GM23338 (cell line): ENCODE results near the gene FASTK.
"Not testable (repeated sequence)": the region's sequence is repeated elsewhere in the genome, so short reads cannot be mapped to it uniquely, and the experiment has no call there.

Source experiments
- EZH2 ChIP-seq: fragments of 200-600 bp; sonication (generic); IDR thresholded peaks from one replicate; pipeline ENCODE4 v1.8.0; 2017; ENCODE audit warnings: antibody characterized with exemption, mild to moderate bottlenecking, low read depth; ENCODE audit not compliant: unreplicated experiment
- EZH2phosphoT487 ChIP-seq: fragments of 200-600 bp; sonication (generic); IDR thresholded peaks from one replicate; pipeline ENCODE4 v1.8.1; 2018; ENCODE audit warnings: antibody characterized with exemption; ENCODE audit not compliant: unreplicated experiment
- JUNB ChIP-seq: IDR thresholded peaks from one replicate; pipeline ENCODE4 v1.6.1; 2016; ENCODE audit warnings: antibody characterized with exemption; ENCODE audit not compliant: unreplicated experiment
- POLR2AphosphoS5 ChIP-seq: IDR thresholded peaks from 2 replicates; pipeline ENCODE4 v1.6.1; 2016; ENCODE audit warnings: antibody characterized with exemption, low read depth
- REST ChIP-seq: IDR thresholded peaks from one replicate; pipeline ENCODE4 v1.6.1; 2018; ENCODE audit warnings: antibody characterized with exemption; ENCODE audit not compliant: unreplicated experiment
- TF ChIP-seq, protein P1 (sequence below), 2 experiments: fragments of 200-600 bp in 1 of 2; sonication (generic) in 1 of 2; conservative IDR thresholded peaks; 2 replicates each; pipeline versions ENCODE4 v1.5.1 to v1.6.1; 2016 to 2017; ENCODE audit warnings: antibody characterized with exemption in 2 of 2, low read depth in 2 of 2, mild to moderate bottlenecking in 2 of 2, moderate library complexity in 1 of 2

- TF ChIP-seq, protein P1, sequence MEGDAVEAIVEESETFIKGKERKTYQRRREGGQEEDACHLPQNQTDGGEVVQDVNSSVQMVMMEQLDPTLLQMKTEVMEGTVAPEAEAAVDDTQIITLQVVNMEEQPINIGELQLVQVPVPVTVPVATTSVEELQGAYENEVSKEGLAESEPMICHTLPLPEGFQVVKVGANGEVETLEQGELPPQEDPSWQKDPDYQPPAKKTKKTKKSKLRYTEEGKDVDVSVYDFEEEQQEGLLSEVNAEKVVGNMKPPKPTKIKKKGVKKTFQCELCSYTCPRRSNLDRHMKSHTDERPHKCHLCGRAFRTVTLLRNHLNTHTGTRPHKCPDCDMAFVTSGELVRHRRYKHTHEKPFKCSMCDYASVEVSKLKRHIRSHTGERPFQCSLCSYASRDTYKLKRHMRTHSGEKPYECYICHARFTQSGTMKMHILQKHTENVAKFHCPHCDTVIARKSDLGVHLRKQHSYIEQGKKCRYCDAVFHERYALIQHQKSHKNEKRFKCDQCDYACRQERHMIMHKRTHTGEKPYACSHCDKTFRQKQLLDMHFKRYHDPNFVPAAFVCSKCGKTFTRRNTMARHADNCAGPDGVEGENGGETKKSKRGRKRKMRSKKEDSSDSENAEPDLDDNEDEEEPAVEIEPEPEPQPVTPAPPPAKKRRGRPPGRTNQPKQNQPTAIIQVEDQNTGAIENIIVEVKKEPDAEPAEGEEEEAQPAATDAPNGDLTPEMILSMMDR (conservative IDR thresholded peaks at IDR 0.05; ENCODE audit: low read depth in 2 of 2): not testable (repeated sequence)
- TF ChIP-seq REST, POLR2AphosphoS5, JUNB, EZH2phosphoT487, EZH2: not testable (repeated sequence)
Observed at GRCh38 chr7:151026771-151027727, 53.6 kb downstream of the FASTK start.
